IMR-90 (cell line): ENCODE results near the gene ARMH1. TPM values are rescaled to one million over a fixed set of nuclear protein-coding genes. Genes with fewer than 3 reads are reported as not detected.

Experiments
- ATAC-seq: fragments of 200-7000 bp; cut with Tn5 transposase; 2 replicates; pipeline ENCODE4 v1.9.1; 2020; ENCODE audit warnings: low read depth, mild to moderate bottlenecking, moderate library complexity
- BruUV-seq: library from RNA; stranded (reverse); fragments of 400-500 nt; replicated peaks from 2 replicates; lab custom pipeline; 2021; lab: Mats Ljungman, UMichigan
- CTCF ChIA-PET: fragments of 300-600 bp; formaldehyde crosslinking; extraction: SDS; loops from one replicate; lab custom pipeline; 2021; ENCODE audit warnings: antibody characterized with exemption; lab: Yijun Ruan, JAX
- POLR2A ChIA-PET: fragments of 300-600 bp; sonication (Branson Sonifier 250); formaldehyde crosslinking; loops from one replicate; lab custom pipeline; 2022; ENCODE audit warnings: antibody characterized with exemption; ENCODE audit not compliant: unreplicated experiment; lab: Charles Lee
- DNase-seq: peaks from one replicate; pipeline ENCODE4 v3.0.0; 2013
- H2AFZ ChIP-seq: replicated peaks from 2 replicates; pipeline ENCODE3; 2013; ENCODE audit warnings: low read length, mild to moderate bottlenecking; ENCODE audit not compliant: poor library complexity
- H2AK5ac ChIP-seq: 2 replicates; pipeline ENCODE4 v1.6.1; 2013; ENCODE audit warnings: low read depth, low read length, inconsistent platforms
- H2AK9ac ChIP-seq: replicated peaks from 2 replicates; pipeline ENCODE3; 2013; ENCODE audit warnings: mild to moderate bottlenecking, low read depth, low read length, moderate library complexity; ENCODE audit not compliant: poor library complexity
- H2BK120ac ChIP-seq: 2 replicates; pipeline ENCODE4 v1.6.1; 2013; ENCODE audit warnings: low read depth, low read length, inconsistent platforms
- H2BK15ac ChIP-seq: 3 replicates; pipeline ENCODE4 v1.6.1; 2013; ENCODE audit warnings: low read depth, low read length, inconsistent platforms
- H2BK20ac ChIP-seq: 2 replicates; pipeline ENCODE4 v1.6.1; 2013; ENCODE audit warnings: low read depth, mild to moderate bottlenecking, inconsistent platforms, low read length, moderate library complexity
- H2BK5ac ChIP-seq: 2 replicates; pipeline ENCODE4 v1.6.1; 2013; ENCODE audit warnings: mild to moderate bottlenecking, low read depth, low read length, inconsistent platforms; ENCODE audit not compliant: poor library complexity, severe bottlenecking
- H3K14ac ChIP-seq: replicated peaks from 2 replicates; pipeline ENCODE4 v1.6.1; 2013; ENCODE audit warnings: low read depth, low read length, inconsistent platforms
- H3K18ac ChIP-seq: 2 replicates; pipeline ENCODE4 v1.6.1; 2013; ENCODE audit warnings: low read depth, low read length, control low read depth
- H3K23ac ChIP-seq: 2 replicates; pipeline ENCODE4 v1.6.1; 2013; ENCODE audit warnings: low read depth, low read length, inconsistent platforms
- H3K27ac ChIP-seq: 2 replicates; pipeline ENCODE4 v1.5.1; 2013; ENCODE audit warnings: mild to moderate bottlenecking, control low read depth, low read length; ENCODE audit not compliant: insufficient read depth
- H3K27me3 ChIP-seq: 2 replicates; pipeline ENCODE4 v1.6.1; 2013; ENCODE audit warnings: low read length; ENCODE audit not compliant: control insufficient read depth, insufficient read depth
- H3K36me3 ChIP-seq: 2 replicates; pipeline ENCODE4 v1.6.1; 2013; ENCODE audit warnings: low read length, mixed read lengths; ENCODE audit not compliant: control insufficient read depth, insufficient read depth
- H3K4ac ChIP-seq: 2 replicates; pipeline ENCODE4 v1.6.1; 2013; ENCODE audit warnings: low read depth, low read length, inconsistent platforms
- H3K4me1 ChIP-seq: 2 replicates; pipeline ENCODE4 v1.6.1; 2013; ENCODE audit warnings: low read length, mixed read lengths; ENCODE audit not compliant: control insufficient read depth, insufficient read depth
- H3K4me2 ChIP-seq: 2 replicates; pipeline ENCODE4 v1.6.1; 2013; ENCODE audit warnings: low read depth, mild to moderate bottlenecking, control low read depth, low read length, moderate library complexity
- H3K4me3 ChIP-seq: 2 replicates; pipeline ENCODE4 v1.5.1; 2013; ENCODE audit warnings: low read depth, mild to moderate bottlenecking, control low read depth, low read length, moderate library complexity; ENCODE audit not compliant: insufficient read depth
- H3K56ac ChIP-seq: 2 replicates; pipeline ENCODE4 v1.6.1; 2013; ENCODE audit warnings: low read length, inconsistent platforms; ENCODE audit not compliant: insufficient read depth; ENCODE audit errors: extremely low read depth
- H3K79me1 ChIP-seq, 2 experiments: 2 replicates each; pipeline ENCODE4 v1.6.1; 2013; ENCODE audit warnings: low read length in 2 of 2, inconsistent platforms in 1 of 2, low read depth in 1 of 2
- H3K9ac ChIP-seq: 2 replicates; pipeline ENCODE4 v1.6.1; 2013; ENCODE audit warnings: low read depth, low read length, control low read depth
- H3K9me1 ChIP-seq: 2 replicates; pipeline ENCODE4 v1.6.1; 2013; ENCODE audit warnings: low read length, inconsistent platforms; ENCODE audit not compliant: insufficient read depth
- H3K9me3 ChIP-seq: 2 replicates; pipeline ENCODE4 v1.6.1; 2013; ENCODE audit warnings: low read length; ENCODE audit not compliant: control insufficient read depth, insufficient read depth
- H4K20me1 ChIP-seq: 2 replicates; pipeline ENCODE4 v1.6.1; 2013; ENCODE audit warnings: low read length, inconsistent platforms; ENCODE audit not compliant: insufficient read depth
- H4K5ac ChIP-seq: 2 replicates; pipeline ENCODE4 v1.6.1; 2013; ENCODE audit warnings: mild to moderate bottlenecking, low read depth, low read length, control low read depth
- H4K8ac ChIP-seq, 2 experiments: 2 replicates each; pipeline ENCODE4 v1.6.1; 2013; ENCODE audit warnings: low read depth in 2 of 2, low read length in 2 of 2, control low read depth in 1 of 2, inconsistent platforms in 1 of 2
- H4K91ac ChIP-seq: 2 replicates; pipeline ENCODE4 v1.6.1; 2013; ENCODE audit warnings: low read depth, low read length, inconsistent platforms; ENCODE audit not compliant: insufficient read depth
- CHD1 ChIP-seq: IDR thresholded peaks from 2 replicates; pipeline ENCODE4 v1.6.1; 2012; ENCODE audit warnings: low read depth, low read length, improper control_type of control experiment
- MAFK ChIP-seq: IDR thresholded peaks from 2 replicates; pipeline ENCODE4 v1.6.1; 2012; ENCODE audit warnings: low read depth, low read length, improper control_type of control experiment
- NFE2L2 ChIP-seq: fragments of 150-350 bp; IDR thresholded peaks from 2 replicates; pipeline ENCODE4 v1.6.1; 2016; ENCODE audit warnings: low read depth, mild to moderate bottlenecking, low read length
- POLR2A ChIP-seq: IDR thresholded peaks from 2 replicates; pipeline ENCODE4 v1.6.1; 2012; ENCODE audit warnings: mild to moderate bottlenecking, low read depth, low read length
- RFX5 ChIP-seq: IDR thresholded peaks from 2 replicates; pipeline ENCODE4 v1.8.0; 2012; ENCODE audit warnings: low read depth, mild to moderate bottlenecking, low read length, moderate library complexity
- WGBS, 2 experiments: methylation state at CpG; one replicate each; pipeline versions ENCODE4 v1.1.5 to v1.1.7; 2013; ENCODE audit warnings: missing lambda C conversion rate in 2 of 2; ENCODE audit not compliant: insufficient read length in 1 of 2; ENCODE audit errors: extremely low coverage in 2 of 2; 5-methylcytosine and 5-hydroxymethylcytosine counted together
- dilution Hi-C: fragments of 300-500 bp; cut with HindIII; formaldehyde crosslinking; loops from one replicate; pipeline ENCODE4 v1.14.3; 2018; ENCODE audit warnings: low sequenced_read_pairs; ENCODE audit not compliant: unreplicated experiment
- in situ Hi-C: fragments of 300-500 bp; cut with MboI; formaldehyde crosslinking; loops from 3 replicates; pipeline ENCODE4 v1.14.3; 2019; ENCODE audit warnings: low sequenced_read_pairs, inconsistent platforms, mixed read lengths
- intact Hi-C: fragments of 100-400 bp; cut with micrococcal nuclease; formaldehyde crosslinking; loops from 2 replicates; pipeline ENCODE4 v1.10.0; 2022
- polyA plus RNA-seq, 3 experiments: library from polyadenylated mRNA; depleted of rRNA; stranded (reverse); fragments of >200 nt; gene quantifications; 2 replicates each; pipeline ENCODE4 v1.2.3, GENCODE V29; 2012; ENCODE audit warnings: low replicate concordance in 1 of 3
- total RNA-seq: library from RNA; depleted of rRNA; stranded (reverse); fragments of >200 nt; gene quantifications from 2 replicates; pipeline ENCODE4 v1.2.3, GENCODE V29; 2012
- TF ChIP-seq, protein P1 (sequence below): conservative IDR thresholded peaks from 2 replicates; pipeline ENCODE4 v1.5.1; 2012; ENCODE audit warnings: mild to moderate bottlenecking, low read depth, low read length, improper control_type of control experiment
- TF ChIP-seq, protein P2 (sequence below): fragments of 150-350 bp; IDR thresholded peaks from 2 replicates; pipeline ENCODE4 v1.6.1; 2017; ENCODE audit warnings: mild to moderate bottlenecking, antibody characterized with exemption, low read length, low read depth

ARMH1 gene
- total and polyA plus RNA-seq, 2 of the 4 experiments (the other 2 are of a cell fraction): 0.36 to 0.72 TPM

DNA sequence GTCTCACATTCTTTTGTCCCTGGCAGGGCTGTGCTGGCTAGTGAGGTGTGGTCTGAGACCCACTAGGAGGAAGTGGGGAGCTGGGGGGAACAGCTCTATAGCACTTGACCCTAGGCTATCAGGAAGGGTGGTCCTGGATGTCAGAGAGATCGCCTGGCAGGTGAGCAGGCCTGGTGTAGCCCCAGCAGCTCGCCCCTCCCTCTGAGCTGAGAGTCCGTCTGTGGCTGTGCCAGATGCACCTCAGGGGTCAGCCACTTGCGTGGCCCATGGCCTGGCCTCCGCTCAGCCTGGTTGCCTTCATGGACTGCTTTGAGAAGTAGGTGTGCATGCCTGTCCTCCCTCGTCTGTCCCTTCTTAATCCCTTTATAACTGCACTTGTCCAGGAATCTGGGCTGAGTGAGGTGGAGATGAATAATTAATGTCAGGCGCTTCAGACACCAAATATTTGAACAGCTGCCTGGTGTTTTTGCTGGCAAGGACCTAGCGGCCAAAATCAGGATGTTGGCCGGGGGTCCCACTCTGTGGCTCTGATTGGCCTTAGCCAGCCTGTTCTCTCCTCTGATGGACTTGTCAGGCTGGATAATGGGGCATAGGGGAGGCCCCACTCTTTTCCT, 30.7 kb upstream of the ARMH1 start:
- peak overlapping the region; percentile 79 for H2AK9ac ChIP-seq
- no peak overlapping the region for H2BK120ac ChIP-seq
- peaks cover 19% of the 10 kb centered on the region for H3K4me1 ChIP-seq
- H3K36me3 ChIP-seq: peaks cover 64% of the 10 kb centered on the region
- H3K18ac ChIP-seq: no peak overlapping the region
- H3K4ac ChIP-seq: no peak overlapping the region
- in situ Hi-C loops (no loop called here), dilution Hi-C loops (no loop called here), intact Hi-C loops (no loop called here)
- no peak overlapping the region for H4K8ac ChIP-seq
- H2BK20ac ChIP-seq: no peak overlapping the region
- H2BK15ac ChIP-seq: no peak overlapping the region
- no CpG with 5 or more reads among the region's 9 CpGs for WGBS, 2 experiments
- H3K27ac ChIP-seq: no peak overlapping the region
- ChIA-PET POLR2A (no interaction called here), CTCF (no interaction called here)
- H3K56ac ChIP-seq: no peak overlapping the region
- no peaks in the 10 kb centered on the region for H3K9me3 ChIP-seq
- no peak for ATAC-seq
- no peak for DNase-seq
- H3K14ac ChIP-seq: no peak overlapping the region
- H2BK5ac ChIP-seq: no peak overlapping the region
- no peak overlapping the region for H2AK5ac ChIP-seq
- no peak overlapping the region for H3K4me2 ChIP-seq
- no TSS peak for BruUV-seq
- H4K20me1 ChIP-seq: peaks cover 46% of the 10 kb centered on the region
- H4K5ac ChIP-seq: no peak overlapping the region
- no peak overlapping the region for H4K91ac ChIP-seq
- no peak overlapping the region for H3K4me3 ChIP-seq
- peaks cover 22% of the 10 kb centered on the region for H3K9me1 ChIP-seq
- no peak overlapping the region for H3K9ac ChIP-seq
- no peak overlapping the region for H2AFZ ChIP-seq
- no peaks in the 10 kb centered on the region for H3K27me3 ChIP-seq
- no peak overlapping the region for H3K23ac ChIP-seq
- H3K79me1 ChIP-seq: peaks cover 16 to 45% of the 10 kb centered on the region in 2 experiments
- no peak for TF ChIP-seq RFX5
- no peak for TF ChIP-seq NFE2L2
- TF ChIP-seq, protein P1, sequence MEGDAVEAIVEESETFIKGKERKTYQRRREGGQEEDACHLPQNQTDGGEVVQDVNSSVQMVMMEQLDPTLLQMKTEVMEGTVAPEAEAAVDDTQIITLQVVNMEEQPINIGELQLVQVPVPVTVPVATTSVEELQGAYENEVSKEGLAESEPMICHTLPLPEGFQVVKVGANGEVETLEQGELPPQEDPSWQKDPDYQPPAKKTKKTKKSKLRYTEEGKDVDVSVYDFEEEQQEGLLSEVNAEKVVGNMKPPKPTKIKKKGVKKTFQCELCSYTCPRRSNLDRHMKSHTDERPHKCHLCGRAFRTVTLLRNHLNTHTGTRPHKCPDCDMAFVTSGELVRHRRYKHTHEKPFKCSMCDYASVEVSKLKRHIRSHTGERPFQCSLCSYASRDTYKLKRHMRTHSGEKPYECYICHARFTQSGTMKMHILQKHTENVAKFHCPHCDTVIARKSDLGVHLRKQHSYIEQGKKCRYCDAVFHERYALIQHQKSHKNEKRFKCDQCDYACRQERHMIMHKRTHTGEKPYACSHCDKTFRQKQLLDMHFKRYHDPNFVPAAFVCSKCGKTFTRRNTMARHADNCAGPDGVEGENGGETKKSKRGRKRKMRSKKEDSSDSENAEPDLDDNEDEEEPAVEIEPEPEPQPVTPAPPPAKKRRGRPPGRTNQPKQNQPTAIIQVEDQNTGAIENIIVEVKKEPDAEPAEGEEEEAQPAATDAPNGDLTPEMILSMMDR: no peak
- no peak for TF ChIP-seq MAFK
- TF ChIP-seq CHD1: no peak
- no peak for TF ChIP-seq POLR2A
- TF ChIP-seq, protein P2, sequence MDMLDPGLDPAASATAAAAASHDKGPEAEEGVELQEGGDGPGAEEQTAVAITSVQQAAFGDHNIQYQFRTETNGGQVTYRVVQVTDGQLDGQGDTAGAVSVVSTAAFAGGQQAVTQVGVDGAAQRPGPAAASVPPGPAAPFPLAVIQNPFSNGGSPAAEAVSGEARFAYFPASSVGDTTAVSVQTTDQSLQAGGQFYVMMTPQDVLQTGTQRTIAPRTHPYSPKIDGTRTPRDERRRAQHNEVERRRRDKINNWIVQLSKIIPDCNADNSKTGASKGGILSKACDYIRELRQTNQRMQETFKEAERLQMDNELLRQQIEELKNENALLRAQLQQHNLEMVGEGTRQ: no peak
